IMR-90 (cell line): ENCODE data around the gene PHEX. TPM values are rescaled to one million over a fixed set of nuclear protein-coding genes. Genes with fewer than 3 reads are reported as not detected.

Experiments used
- ATAC-seq: fragments of 200-7000 bp; cut with Tn5 transposase; 2 replicates; pipeline ENCODE4 v1.9.1; 2020; ENCODE audit warnings: low read depth, mild to moderate bottlenecking, moderate library complexity
- BruUV-seq: library from RNA; stranded (reverse); fragments of 400-500 nt; replicated peaks from 2 replicates; lab custom pipeline; 2021; lab: Mats Ljungman, UMichigan
- CTCF ChIA-PET: fragments of 300-600 bp; formaldehyde crosslinking; extraction: SDS; loops from one replicate; lab custom pipeline; 2021; ENCODE audit warnings: antibody characterized with exemption; lab: Yijun Ruan, JAX
- POLR2A ChIA-PET: fragments of 300-600 bp; sonication (Branson Sonifier 250); formaldehyde crosslinking; loops from one replicate; lab custom pipeline; 2022; ENCODE audit warnings: antibody characterized with exemption; ENCODE audit not compliant: unreplicated experiment; lab: Charles Lee
- DNase-seq: peaks from one replicate; pipeline ENCODE4 v3.0.0; 2013
- H2AFZ ChIP-seq: replicated peaks from 2 replicates; pipeline ENCODE3; 2013; ENCODE audit warnings: low read length, mild to moderate bottlenecking; ENCODE audit not compliant: poor library complexity
- H2AK5ac ChIP-seq: 2 replicates; pipeline ENCODE4 v1.6.1; 2013; ENCODE audit warnings: low read depth, low read length, inconsistent platforms
- H2AK9ac ChIP-seq: replicated peaks from 2 replicates; pipeline ENCODE3; 2013; ENCODE audit warnings: mild to moderate bottlenecking, low read depth, low read length, moderate library complexity; ENCODE audit not compliant: poor library complexity
- H2BK120ac ChIP-seq: 2 replicates; pipeline ENCODE4 v1.6.1; 2013; ENCODE audit warnings: low read depth, low read length, inconsistent platforms
- H2BK15ac ChIP-seq: 3 replicates; pipeline ENCODE4 v1.6.1; 2013; ENCODE audit warnings: low read depth, low read length, inconsistent platforms
- H2BK20ac ChIP-seq: 2 replicates; pipeline ENCODE4 v1.6.1; 2013; ENCODE audit warnings: low read depth, mild to moderate bottlenecking, inconsistent platforms, low read length, moderate library complexity
- H2BK5ac ChIP-seq: 2 replicates; pipeline ENCODE4 v1.6.1; 2013; ENCODE audit warnings: mild to moderate bottlenecking, low read depth, low read length, inconsistent platforms; ENCODE audit not compliant: poor library complexity, severe bottlenecking
- H3K14ac ChIP-seq: replicated peaks from 2 replicates; pipeline ENCODE4 v1.6.1; 2013; ENCODE audit warnings: low read depth, low read length, inconsistent platforms
- H3K18ac ChIP-seq: 2 replicates; pipeline ENCODE4 v1.6.1; 2013; ENCODE audit warnings: low read depth, low read length, control low read depth
- H3K23ac ChIP-seq: 2 replicates; pipeline ENCODE4 v1.6.1; 2013; ENCODE audit warnings: low read depth, low read length, inconsistent platforms
- H3K27ac ChIP-seq: 2 replicates; pipeline ENCODE4 v1.5.1; 2013; ENCODE audit warnings: mild to moderate bottlenecking, control low read depth, low read length; ENCODE audit not compliant: insufficient read depth
- H3K27me3 ChIP-seq: 2 replicates; pipeline ENCODE4 v1.6.1; 2013; ENCODE audit warnings: low read length; ENCODE audit not compliant: control insufficient read depth, insufficient read depth
- H3K36me3 ChIP-seq: 2 replicates; pipeline ENCODE4 v1.6.1; 2013; ENCODE audit warnings: low read length, mixed read lengths; ENCODE audit not compliant: control insufficient read depth, insufficient read depth
- H3K4ac ChIP-seq: 2 replicates; pipeline ENCODE4 v1.6.1; 2013; ENCODE audit warnings: low read depth, low read length, inconsistent platforms
- H3K4me1 ChIP-seq: 2 replicates; pipeline ENCODE4 v1.6.1; 2013; ENCODE audit warnings: low read length, mixed read lengths; ENCODE audit not compliant: control insufficient read depth, insufficient read depth
- H3K4me2 ChIP-seq: 2 replicates; pipeline ENCODE4 v1.6.1; 2013; ENCODE audit warnings: low read depth, mild to moderate bottlenecking, control low read depth, low read length, moderate library complexity
- H3K4me3 ChIP-seq: 2 replicates; pipeline ENCODE4 v1.5.1; 2013; ENCODE audit warnings: low read depth, mild to moderate bottlenecking, control low read depth, low read length, moderate library complexity; ENCODE audit not compliant: insufficient read depth
- H3K56ac ChIP-seq: 2 replicates; pipeline ENCODE4 v1.6.1; 2013; ENCODE audit warnings: low read length, inconsistent platforms; ENCODE audit not compliant: insufficient read depth; ENCODE audit errors: extremely low read depth
- H3K79me1 ChIP-seq, 2 experiments: 2 replicates each; pipeline ENCODE4 v1.6.1; 2013; ENCODE audit warnings: low read length in 2 of 2, inconsistent platforms in 1 of 2, low read depth in 1 of 2
- H3K9ac ChIP-seq: 2 replicates; pipeline ENCODE4 v1.6.1; 2013; ENCODE audit warnings: low read depth, low read length, control low read depth
- H3K9me1 ChIP-seq: 2 replicates; pipeline ENCODE4 v1.6.1; 2013; ENCODE audit warnings: low read length, inconsistent platforms; ENCODE audit not compliant: insufficient read depth
- H3K9me3 ChIP-seq: 2 replicates; pipeline ENCODE4 v1.6.1; 2013; ENCODE audit warnings: low read length; ENCODE audit not compliant: control insufficient read depth, insufficient read depth
- H4K20me1 ChIP-seq: 2 replicates; pipeline ENCODE4 v1.6.1; 2013; ENCODE audit warnings: low read length, inconsistent platforms; ENCODE audit not compliant: insufficient read depth
- H4K5ac ChIP-seq: 2 replicates; pipeline ENCODE4 v1.6.1; 2013; ENCODE audit warnings: mild to moderate bottlenecking, low read depth, low read length, control low read depth
- H4K8ac ChIP-seq, 2 experiments: 2 replicates each; pipeline ENCODE4 v1.6.1; 2013; ENCODE audit warnings: low read depth in 2 of 2, low read length in 2 of 2, control low read depth in 1 of 2, inconsistent platforms in 1 of 2
- H4K91ac ChIP-seq: 2 replicates; pipeline ENCODE4 v1.6.1; 2013; ENCODE audit warnings: low read depth, low read length, inconsistent platforms; ENCODE audit not compliant: insufficient read depth
- BHLHE40 ChIP-seq: fragments of 150-350 bp; IDR thresholded peaks from 2 replicates; pipeline ENCODE4 v1.6.1; 2016; ENCODE audit warnings: mild to moderate bottlenecking, low read depth, low read length
- CEBPB ChIP-seq: IDR thresholded peaks from 2 replicates; pipeline ENCODE4 v1.6.1; 2012; ENCODE audit warnings: low read depth, low read length, improper control_type of control experiment
- MXI1 ChIP-seq: IDR thresholded peaks from 2 replicates; pipeline ENCODE4 v1.6.1; 2012; ENCODE audit warnings: low read depth, mild to moderate bottlenecking, low read length, moderate library complexity, borderline replicate concordance
- USF2 ChIP-seq: fragments of 150-350 bp; IDR thresholded peaks from 2 replicates; pipeline ENCODE4 v1.6.1; 2017; ENCODE audit warnings: mild to moderate bottlenecking, antibody characterized with exemption, low read length, low read depth
- WGBS, 2 experiments: methylation state at CpG; one replicate each; pipeline versions ENCODE4 v1.1.5 to v1.1.7; 2013; ENCODE audit warnings: missing lambda C conversion rate in 2 of 2; ENCODE audit not compliant: insufficient read length in 1 of 2; ENCODE audit errors: extremely low coverage in 2 of 2; 5-methylcytosine and 5-hydroxymethylcytosine counted together
- dilution Hi-C: fragments of 300-500 bp; cut with HindIII; formaldehyde crosslinking; loops from one replicate; pipeline ENCODE4 v1.14.3; 2018; ENCODE audit warnings: low sequenced_read_pairs; ENCODE audit not compliant: unreplicated experiment
- in situ Hi-C: fragments of 300-500 bp; cut with MboI; formaldehyde crosslinking; loops from 3 replicates; pipeline ENCODE4 v1.14.3; 2019; ENCODE audit warnings: low sequenced_read_pairs, inconsistent platforms, mixed read lengths
- intact Hi-C: fragments of 100-400 bp; cut with micrococcal nuclease; formaldehyde crosslinking; loops from 2 replicates; pipeline ENCODE4 v1.10.0; 2022
- polyA plus RNA-seq, 3 experiments: library from polyadenylated mRNA; depleted of rRNA; stranded (reverse); fragments of >200 nt; gene quantifications; 2 replicates each; pipeline ENCODE4 v1.2.3, GENCODE V29; 2012; ENCODE audit warnings: low replicate concordance in 1 of 3
- total RNA-seq: library from RNA; depleted of rRNA; stranded (reverse); fragments of >200 nt; gene quantifications from 2 replicates; pipeline ENCODE4 v1.2.3, GENCODE V29; 2012

Gene PHEX
- total and polyA plus RNA-seq, 2 of the 4 experiments (the other 2 are of a cell fraction): 0.10 to 0.18 TPM

- Histone ChIP-seq H3K4ac (no peak overlapping the region), H4K91ac (no peak overlapping the region), H2BK5ac (peak overlapping the region; percentile 23), H3K18ac (0 out of 2 replicates have a peak overlapping the region, but pooled peaks have one; percentile 27), H2AFZ (no peak overlapping the region), H3K9me3 (no peaks in the 10 kb centered on the region), H3K36me3 (no peaks in the 10 kb centered on the region), H4K20me1 (no peaks in the 10 kb centered on the region), H2BK120ac (no peak overlapping the region), H3K56ac (no peak overlapping the region), H3K79me1 (no peaks in the 10 kb centered on the region), H3K23ac (no peak overlapping the region), H3K9me1 (no peaks in the 10 kb centered on the region), H2AK9ac (no peak overlapping the region), H2BK20ac (no peak overlapping the region; the same call in 1 of the 2 replicates), H3K27ac (peak overlapping the region; percentile 33; the same call in 1 of the 2 replicates), H3K14ac (no peak overlapping the region), H3K27me3 (no peaks in the 10 kb centered on the region), H2BK15ac (no peak overlapping the region), H3K4me1 (peaks cover 2% of the 10 kb centered on the region), H3K4me2 (peak overlapping the region; percentile 27; the same call in 1 of the 2 replicates), H2AK5ac (no peak overlapping the region), H4K5ac (no peak overlapping the region), H4K8ac (no peak overlapping the region), H3K4me3 (no peak overlapping the region), H3K9ac (no peak overlapping the region)
- intact Hi-C loops: no loop called here
- ChIA-PET CTCF (interaction anchor here (1.2 kb wide), 1 partner anchor 9 kb away, joined by 4 read pairs; no protein-coding TSS in a partner anchor), POLR2A (no interaction called here)
- ATAC-seq (peak; percentile 63), DNase-seq (peak; percentile 85)
- no CpG with 5 or more reads among the region's 4 CpGs for WGBS, 2 experiments
- in situ Hi-C loops: no loop called here
- no peak for TF ChIP-seq BHLHE40
- TF ChIP-seq MXI1: no peak
- peak; percentile 73 for TF ChIP-seq CEBPB
- TF ChIP-seq USF2: no peak
- no TSS peak for BruUV-seq
- dilution Hi-C loops: no loop called here
Measured at GRCh38 chrX:22090181-22090580, 58.1 kb downstream of the PHEX start.
